ENCODE measurements around the gene SLC28A1. TPM values are rescaled to one million over a fixed set of nuclear protein-coding genes. Genes with fewer than 3 reads are reported as not detected.

The SLC28A1 gene
- total and polyA plus RNA-seq, 2 of the 4 experiments (the other 2 are of a cell fraction) = not detected

DNA sequence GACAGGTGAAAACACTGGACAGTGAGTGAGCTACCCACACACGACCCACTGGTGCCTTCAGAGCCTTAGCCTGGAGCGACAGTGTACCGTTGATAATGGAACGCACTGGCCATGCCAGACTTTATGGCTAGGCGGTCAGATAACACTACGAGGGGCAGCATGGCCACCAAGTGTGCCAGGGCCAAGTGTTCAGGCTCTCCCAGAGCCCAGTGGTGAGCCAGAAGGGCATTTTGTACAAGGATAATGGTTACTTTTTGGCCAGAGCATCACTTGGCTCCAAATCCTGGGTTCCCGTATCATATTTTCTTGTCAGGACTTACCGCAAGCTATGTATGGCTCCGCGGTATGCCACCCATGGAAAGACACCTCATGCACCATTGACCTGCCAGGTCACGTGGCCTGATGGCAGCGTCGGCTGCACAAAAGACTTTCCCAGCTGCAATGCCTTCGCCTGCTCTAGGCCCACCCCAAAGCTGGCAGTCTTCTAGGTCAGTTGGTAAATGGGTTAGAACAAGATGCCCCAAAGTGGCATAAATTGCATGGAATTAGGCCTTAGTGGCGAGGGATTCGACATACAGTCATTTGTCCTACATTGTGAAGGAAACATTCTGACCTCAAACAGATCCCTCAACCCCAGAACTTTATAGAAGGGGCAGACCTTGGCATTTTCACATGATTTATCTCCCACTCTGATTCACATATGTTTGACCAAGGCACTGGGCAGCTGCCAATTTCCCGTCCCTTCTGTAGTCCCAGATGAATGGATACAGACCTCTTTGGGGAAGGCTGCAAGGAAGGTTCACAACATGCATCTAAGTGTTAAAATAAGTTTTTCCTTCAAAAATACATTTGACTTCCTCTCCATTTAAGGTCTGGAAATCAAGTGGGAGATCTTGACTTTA is 12.2 kb upstream of the SLC28A1 start:
- H3K27me3 ChIP-seq (ENCODE audit: control insufficient read depth, insufficient read depth, low read length) = peaks cover 37% of the 10 kb centered on the region
- no peak overlapping the region for H2BK15ac ChIP-seq (ENCODE audit: low read depth, low read length)
- DNase-seq (no peak), ATAC-seq (ENCODE audit: low read depth) (no peak)
- H2AK5ac ChIP-seq (ENCODE audit: low read depth, low read length) = no peak overlapping the region
- ChIA-PET POLR2A (ENCODE audit: unreplicated experiment) (no interaction called here), CTCF (no interaction called here)
- H2BK20ac ChIP-seq (ENCODE audit: low read depth, low read length) = no peak overlapping the region
- H2AK9ac ChIP-seq (replicated peaks; ENCODE audit: low read depth, low read length, poor library complexity) = no peak overlapping the region
- 90% methylated on average over 10 of the region's 17 CpGs; no CpG with 5 or more reads in 1 of the 2 experiments for WGBS, 2 experiments (ENCODE audit: extremely low coverage in 2 of 2, insufficient read length in 1 of 2)
- no peaks in the 10 kb centered on the region for H3K36me3 ChIP-seq (ENCODE audit: control insufficient read depth, insufficient read depth, low read length)
- H2BK5ac ChIP-seq (ENCODE audit: low read depth, low read length, poor library complexity, severe bottlenecking) = no peak overlapping the region
- no peaks in the 10 kb centered on the region for H3K9me1 ChIP-seq (ENCODE audit: insufficient read depth, low read length)
- in situ Hi-C loops (cut with MboI; ENCODE audit: low sequenced_read_pairs) (no loop called here), dilution Hi-C loops (cut with HindIII; ENCODE audit: low sequenced_read_pairs, unreplicated experiment) (no loop called here), intact Hi-C loops (cut with micrococcal nuclease) (no loop called here)
- H4K8ac ChIP-seq (ENCODE audit: low read depth in 2 of 2, low read length in 2 of 2) = no peak overlapping the region
- H3K4me2 ChIP-seq (ENCODE audit: low read depth, low read length) = no peak overlapping the region
- no peak overlapping the region for H3K23ac ChIP-seq (ENCODE audit: low read depth, low read length)
- H3K9ac ChIP-seq (ENCODE audit: low read depth, low read length) = no peak overlapping the region
- no TSS peak for BruUV-seq (replicated peaks)
- no peak overlapping the region for H3K4ac ChIP-seq (ENCODE audit: low read depth, low read length)
- no peak overlapping the region for H3K56ac ChIP-seq (ENCODE audit: extremely low read depth, insufficient read depth, low read length)
- H3K9me3 ChIP-seq (ENCODE audit: control insufficient read depth, insufficient read depth, low read length) = no peaks in the 10 kb centered on the region
- no peaks in the 10 kb centered on the region for H4K20me1 ChIP-seq (ENCODE audit: insufficient read depth, low read length)
- no peak overlapping the region for H3K18ac ChIP-seq (ENCODE audit: low read depth, low read length)
- no peak overlapping the region for H2BK120ac ChIP-seq (ENCODE audit: low read depth, low read length)
- no peaks in the 10 kb centered on the region for H3K79me1 ChIP-seq (ENCODE audit: low read depth in 1 of 2, low read length in 2 of 2)
- no peak overlapping the region for H4K91ac ChIP-seq (ENCODE audit: insufficient read depth, low read depth, low read length)
- no peak overlapping the region for H3K27ac ChIP-seq (ENCODE audit: insufficient read depth, low read length)
- no peak overlapping the region for H2AFZ ChIP-seq (replicated peaks; ENCODE audit: low read length, poor library complexity)
- H3K4me1 ChIP-seq (ENCODE audit: control insufficient read depth, insufficient read depth, low read length) = no peaks in the 10 kb centered on the region
- no peak overlapping the region for H4K5ac ChIP-seq (ENCODE audit: low read depth, low read length)
- no peak overlapping the region for H3K4me3 ChIP-seq (ENCODE audit: insufficient read depth, low read depth, low read length)
- H3K14ac ChIP-seq (replicated peaks; ENCODE audit: low read depth, low read length) = no peak overlapping the region
- TF ChIP-seq MAZ (IDR thresholded peaks at IDR 0.05; ENCODE audit: borderline replicate concordance, low read depth, low read length) = no peak
- TF ChIP-seq, protein P1, sequence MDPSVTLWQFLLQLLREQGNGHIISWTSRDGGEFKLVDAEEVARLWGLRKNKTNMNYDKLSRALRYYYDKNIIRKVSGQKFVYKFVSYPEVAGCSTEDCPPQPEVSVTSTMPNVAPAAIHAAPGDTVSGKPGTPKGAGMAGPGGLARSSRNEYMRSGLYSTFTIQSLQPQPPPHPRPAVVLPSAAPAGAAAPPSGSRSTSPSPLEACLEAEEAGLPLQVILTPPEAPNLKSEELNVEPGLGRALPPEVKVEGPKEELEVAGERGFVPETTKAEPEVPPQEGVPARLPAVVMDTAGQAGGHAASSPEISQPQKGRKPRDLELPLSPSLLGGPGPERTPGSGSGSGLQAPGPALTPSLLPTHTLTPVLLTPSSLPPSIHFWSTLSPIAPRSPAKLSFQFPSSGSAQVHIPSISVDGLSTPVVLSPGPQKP (IDR thresholded peaks at IDR 0.05; ENCODE audit: borderline replicate concordance, low read depth, low read length) = no peak
- TF ChIP-seq NFE2L2 (IDR thresholded peaks at IDR 0.05; ENCODE audit: low read depth, low read length) = no peak
- no peak for TF ChIP-seq SMC3 (IDR thresholded peaks at IDR 0.05; ENCODE audit: low read depth, low read length)
- TF ChIP-seq CEBPB (IDR thresholded peaks at IDR 0.05; ENCODE audit: low read depth, low read length) = no peak
- TF ChIP-seq FOS (IDR thresholded peaks at IDR 0.05; ENCODE audit: low read depth, low read length) = no peak
- TF ChIP-seq MAFK (IDR thresholded peaks at IDR 0.05; ENCODE audit: low read depth, low read length) = no peak
- no peak for TF ChIP-seq POLR2A (IDR thresholded peaks at IDR 0.05; ENCODE audit: low read depth, low read length)
- TF ChIP-seq RCOR1 (IDR thresholded peaks at IDR 0.05; ENCODE audit: insufficient replicate concordance, low read length) = no peak
- TF ChIP-seq RAD21 (IDR thresholded peaks at IDR 0.05; ENCODE audit: low read length) = no peak
- TF ChIP-seq MXI1 (IDR thresholded peaks at IDR 0.05; ENCODE audit: borderline replicate concordance, low read depth, low read length) = no peak
- TF ChIP-seq, protein P2, sequence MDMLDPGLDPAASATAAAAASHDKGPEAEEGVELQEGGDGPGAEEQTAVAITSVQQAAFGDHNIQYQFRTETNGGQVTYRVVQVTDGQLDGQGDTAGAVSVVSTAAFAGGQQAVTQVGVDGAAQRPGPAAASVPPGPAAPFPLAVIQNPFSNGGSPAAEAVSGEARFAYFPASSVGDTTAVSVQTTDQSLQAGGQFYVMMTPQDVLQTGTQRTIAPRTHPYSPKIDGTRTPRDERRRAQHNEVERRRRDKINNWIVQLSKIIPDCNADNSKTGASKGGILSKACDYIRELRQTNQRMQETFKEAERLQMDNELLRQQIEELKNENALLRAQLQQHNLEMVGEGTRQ (IDR thresholded peaks at IDR 0.05; ENCODE audit: low read depth, low read length) = no peak
- TF ChIP-seq, protein P3, sequence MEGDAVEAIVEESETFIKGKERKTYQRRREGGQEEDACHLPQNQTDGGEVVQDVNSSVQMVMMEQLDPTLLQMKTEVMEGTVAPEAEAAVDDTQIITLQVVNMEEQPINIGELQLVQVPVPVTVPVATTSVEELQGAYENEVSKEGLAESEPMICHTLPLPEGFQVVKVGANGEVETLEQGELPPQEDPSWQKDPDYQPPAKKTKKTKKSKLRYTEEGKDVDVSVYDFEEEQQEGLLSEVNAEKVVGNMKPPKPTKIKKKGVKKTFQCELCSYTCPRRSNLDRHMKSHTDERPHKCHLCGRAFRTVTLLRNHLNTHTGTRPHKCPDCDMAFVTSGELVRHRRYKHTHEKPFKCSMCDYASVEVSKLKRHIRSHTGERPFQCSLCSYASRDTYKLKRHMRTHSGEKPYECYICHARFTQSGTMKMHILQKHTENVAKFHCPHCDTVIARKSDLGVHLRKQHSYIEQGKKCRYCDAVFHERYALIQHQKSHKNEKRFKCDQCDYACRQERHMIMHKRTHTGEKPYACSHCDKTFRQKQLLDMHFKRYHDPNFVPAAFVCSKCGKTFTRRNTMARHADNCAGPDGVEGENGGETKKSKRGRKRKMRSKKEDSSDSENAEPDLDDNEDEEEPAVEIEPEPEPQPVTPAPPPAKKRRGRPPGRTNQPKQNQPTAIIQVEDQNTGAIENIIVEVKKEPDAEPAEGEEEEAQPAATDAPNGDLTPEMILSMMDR (conservative IDR thresholded peaks at IDR 0.05; ENCODE audit: low read depth, low read length) = no peak
- no peak for TF ChIP-seq RFX5 (IDR thresholded peaks at IDR 0.05; ENCODE audit: low read depth, low read length)
- TF ChIP-seq BHLHE40 (IDR thresholded peaks at IDR 0.05; ENCODE audit: low read depth, low read length) = no peak
